K562 (cell line): ENCODE measurements around the gene TTC6.

Experiments used
- EP300 ChIP-seq: IDR thresholded peaks from 2 replicates; pipeline ENCODE4 v1.6.1; 2012; ENCODE audit warnings: low read length, improper control_type of control experiment
- GTF2A2 ChIP-seq: IDR thresholded peaks from 2 replicates; pipeline ENCODE4 v1.6.1; 2016; ENCODE audit warnings: mild to moderate bottlenecking, missing genetic modification characterization, missing compliant biosample characterization
- SMAD1 ChIP-seq: fragments of 150-350 bp; IDR thresholded peaks from 2 replicates; pipeline ENCODE4 v1.6.1; 2014; ENCODE audit warnings: low read length, low read depth; ENCODE audit not compliant: partially characterized antibody
- SMARCE1 ChIP-seq: fragments of 450-650 bp; IDR thresholded peaks from 2 replicates; pipeline ENCODE4 v1.7.1; 2016; ENCODE audit warnings: mild to moderate bottlenecking
- TCF7L2 ChIP-seq: fragments of 150-350 bp; IDR thresholded peaks from 2 replicates; pipeline ENCODE4 v1.6.1; 2016; ENCODE audit warnings: low read depth, mild to moderate bottlenecking, low read length, moderate library complexity
- ZBED1 ChIP-seq: IDR thresholded peaks from 2 replicates; pipeline ENCODE4 v1.6.1; 2014

DNA sequence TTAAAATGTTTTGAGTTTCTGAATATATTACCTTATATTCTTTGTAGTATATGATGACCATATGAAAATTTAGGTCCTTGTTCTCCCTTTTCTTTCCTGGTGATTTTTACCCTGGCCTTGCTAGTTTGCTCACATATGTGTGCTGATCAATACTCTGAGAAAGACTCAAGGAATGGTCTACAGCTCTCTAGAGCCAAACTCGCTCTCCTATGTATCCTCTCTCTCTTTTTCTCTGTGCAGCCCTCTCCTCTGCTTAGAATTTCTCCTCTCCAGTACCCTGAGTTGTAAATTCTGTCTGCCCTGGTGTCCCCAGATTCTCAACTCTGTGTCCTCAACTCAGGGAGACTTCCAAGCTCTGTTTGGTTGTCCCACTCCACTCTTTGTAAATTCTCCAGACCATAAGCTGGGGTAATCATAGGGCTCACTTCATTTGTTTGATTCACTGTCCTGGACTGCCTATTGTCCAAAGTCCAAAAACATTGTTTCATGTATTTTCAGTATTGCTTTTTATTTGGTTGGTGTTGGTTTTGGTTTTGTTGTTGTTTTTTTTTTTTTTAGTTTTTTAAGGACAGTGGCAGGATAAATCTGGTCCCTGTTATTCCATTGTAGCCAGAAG is 41.4 kb upstream of the TTC6 start:
- TF ChIP-seq GTF2A2: no peak
- no peak for TF ChIP-seq ZBED1
- TF ChIP-seq TCF7L2: no peak
- no peak for TF ChIP-seq EP300
- no peak for TF ChIP-seq SMAD1
- no peak for TF ChIP-seq SMARCE1
